Stomach (tissue), 9 donors: Measurements from ENCODE around the gene PKNOX2. TPM values are rescaled to one million over a fixed set of nuclear protein-coding genes. Genes with fewer than 3 reads are reported as not detected.

Experiments
- DNase-seq, 2 donors: peaks; one replicate each; pipeline versions ENCODE4 v3.0.0 to v3.0.0-alpha.2; 2013 to 2019
- H3K27ac ChIP-seq, 5 donors: fragments of 200-600 bp in 4 of 5; sonication (generic) in 4 of 5; one replicate each; pipeline ENCODE4 v1.5.1; 2013 to 2019; ENCODE audit warnings: mild to moderate bottlenecking in 1 of 5, moderate library complexity in 1 of 5
- H3K27me3 ChIP-seq, 3 donors: fragments of 200-600 bp; sonication (generic); one replicate each; pipeline ENCODE4 v1.5.1; 2017 to 2019; ENCODE audit warnings: mixed run types in 1 of 3
- H3K36me3 ChIP-seq, 4 donors: fragments of 200-600 bp; sonication (generic); 1 replicate in 3 of 4; 2 replicates in 1 of 4; pipeline ENCODE4 v1.5.1; 2016 to 2019
- H3K4me1 ChIP-seq, 4 donors: fragments of 200-600 bp; sonication (generic); one replicate each; pipeline ENCODE4 v1.5.1; 2016 to 2019
- H3K4me3 ChIP-seq, 4 donors: fragments of 200-600 bp; sonication (generic) in 3 of 4; one replicate each; pipeline ENCODE4 v1.5.1; 2016 to 2019; ENCODE audit warnings: mild to moderate bottlenecking in 1 of 4
- H3K9me3 ChIP-seq, 4 donors: fragments of 200-600 bp; sonication (generic); one replicate each; pipeline ENCODE4 v1.5.1; 2016 to 2019
- CTCF ChIP-seq, 7 experiments: fragments of 450-650 bp in 4 of 7; fragments of 200-600 bp in 3 of 7; sonication (generic) in 3 of 7; IDR thresholded peaks; one replicate each; pipeline ENCODE4 v1.5.1; 2016 to 2019; ENCODE audit warnings: antibody characterized with exemption in 7 of 7, control low read depth in 2 of 7, mild to moderate bottlenecking in 1 of 7
- EP300 ChIP-seq: sonication (generic); formaldehyde crosslinking; IDR thresholded peaks from one replicate; pipeline ENCODE4 v1.6.1; 2017; ENCODE audit warnings: antibody characterized with exemption
- POLR2A ChIP-seq, 4 donors: fragments of 450-650 bp; IDR thresholded peaks; one replicate each; pipeline ENCODE4 v1.6.1; 2016; ENCODE audit warnings: antibody characterized with exemption in 4 of 4, control low read depth in 2 of 4, mild to moderate bottlenecking in 1 of 4, moderate library complexity in 1 of 4
- POLR2AphosphoS5 ChIP-seq, 3 donors: sonication (generic); formaldehyde crosslinking; IDR thresholded peaks; one replicate each; pipeline ENCODE4 v1.6.1; 2016; ENCODE audit warnings: antibody characterized with exemption in 3 of 3
- WGBS, 5 donors: extraction: QIAGEN DNeasy Blood & Tissue Kit in 3 of 5; methylation state at CpG; one replicate each; pipeline versions ENCODE4 v1.1.5 to v1.1.7; 2013 to 2018; 5-methylcytosine and 5-hydroxymethylcytosine counted together
- intact Hi-C: fragments of 100-400 bp; cut with DNase I; formaldehyde crosslinking; loops from one replicate; pipeline ENCODE4 v1.15.1; 2023; ENCODE audit warnings: low total_unique reads
- polyA plus RNA-seq, 3 donors: library from polyadenylated mRNA; stranded (reverse); fragments of 200-250 nt; gene quantifications; one replicate each; pipeline ENCODE4 v1.2.3, GENCODE V29; 2013
- total RNA-seq, 5 donors: library from RNA; depleted of rRNA; stranded (reverse); fragments of >200 nt; gene quantifications; one replicate each; pipeline versions ENCODE4 v1.1.0 to v1.2.3, GENCODE V29; 2014 to 2016
- donor health status: healthy with polysubstance abuse.
- donor health status: Bipolar disorder and iron deficiency.
- donor health status: healthy.

PKNOX2 gene
- total and polyA plus RNA-seq, 8 donors = 0.83 to 4.9 (median 2.3) TPM; not detected in 1

GRCh38 chr11:125468025-125468424, 303.5 kb downstream of the PKNOX2 start:
- Histone ChIP-seq H3K27ac (no peak overlapping the region), H3K4me3 (no peak overlapping the region), H3K4me1 (no peaks in the 10 kb centered on the region), H3K27me3 (no peaks in the 10 kb centered on the region), H3K36me3 (peaks cover 0 to 2% (median 0%) of the 10 kb centered on the region in 4 donors), H3K9me3 (no peaks in the 10 kb centered on the region)
- intact Hi-C loops = no loop called here
- no peak for DNase-seq
- TF ChIP-seq CTCF (IDR thresholded peaks at IDR 0.05) (no peak), EP300 (no peak), POLR2A (IDR thresholded peaks at IDR 0.05) (no peak), POLR2AphosphoS5 (IDR thresholded peaks at IDR 0.05) (no peak)

- H3K4me1 ChIP-seq = no peaks in the 10 kb centered on the region
- DNase-seq = no peak
These were observed 304.3 kb downstream of the PKNOX2 start for GRCh38 chr11:125468852-125469251.

GRCh38 chr11:125470355-125470754, 305.8 kb downstream of the PKNOX2 start:
- intact Hi-C loops = no loop called here
- Histone ChIP-seq H3K27me3 (no peaks in the 10 kb centered on the region), H3K4me1 (no peaks in the 10 kb centered on the region), H3K36me3 (no peaks in the 10 kb centered on the region), H3K9me3 (no peaks in the 10 kb centered on the region), H3K4me3 (no peak overlapping the region), H3K27ac (no peak overlapping the region)
- 68 to 86% (median 78%) methylated on average over 2 of the region's 2 CpGs for WGBS, 5 donors
- TF ChIP-seq POLR2A (IDR thresholded peaks at IDR 0.05) (no peak), CTCF (IDR thresholded peaks at IDR 0.05) (no peak), POLR2AphosphoS5 (IDR thresholded peaks at IDR 0.05) (no peak), EP300 (no peak)
- DNase-seq = no peak

More at GRCh38 chr11:125468852-125469251, 304.3 kb downstream of the PKNOX2 start:
- H3K36me3 ChIP-seq = no peaks in the 10 kb centered on the region
- H3K27me3 ChIP-seq = no peaks in the 10 kb centered on the region
- no peak overlapping the region for H3K4me3 ChIP-seq
- WGBS, 5 donors = 91 to 98% (median 92%) methylated on average over 2 of the region's 2 CpGs
- TF ChIP-seq POLR2A (IDR thresholded peaks at IDR 0.05) = no peak
- TF ChIP-seq POLR2AphosphoS5 (IDR thresholded peaks at IDR 0.05) = no peak
- no peak for TF ChIP-seq EP300
- no peak for TF ChIP-seq CTCF (IDR thresholded peaks at IDR 0.05)
- no peak overlapping the region for H3K27ac ChIP-seq
- H3K9me3 ChIP-seq = no peaks in the 10 kb centered on the region
- intact Hi-C loops = no loop called here

- no peak overlapping the region for H3K4me3 ChIP-seq
- H3K27ac ChIP-seq = no peak overlapping the region
- H3K4me1 ChIP-seq = no peaks in the 10 kb centered on the region
- WGBS, 5 donors = 60 to 68% (median 64%) methylated on average over 3 of the region's 3 CpGs
- DNase-seq = no peak
- intact Hi-C loops = no loop called here
- no peaks in the 10 kb centered on the region for H3K27me3 ChIP-seq
- peaks cover 0 to 6% (median 3%) of the 10 kb centered on the region in 4 donors for H3K36me3 ChIP-seq
- TF ChIP-seq POLR2A (IDR thresholded peaks at IDR 0.05) = no peak
- TF ChIP-seq CTCF (IDR thresholded peaks at IDR 0.05) = no peak
- no peaks in the 10 kb centered on the region for H3K9me3 ChIP-seq
These were observed 312.2 kb downstream of the PKNOX2 start for GRCh38 chr11:125476721-125477120.
